ENCODE measurements around the gene GET3. TPM values are rescaled to one million over a fixed set of nuclear protein-coding genes. Genes with fewer than 3 reads are reported as not detected.
A peak's percentile ranks its signal among the peaks of the same experiment; 100 is the strongest.

The GET3 gene
- total and polyA plus RNA-seq, 2 of the 13 experiments (the other 11 are each of a cell fraction or from before 2014, with no cell fraction given): 57.7 to 59.4 TPM

DNA sequence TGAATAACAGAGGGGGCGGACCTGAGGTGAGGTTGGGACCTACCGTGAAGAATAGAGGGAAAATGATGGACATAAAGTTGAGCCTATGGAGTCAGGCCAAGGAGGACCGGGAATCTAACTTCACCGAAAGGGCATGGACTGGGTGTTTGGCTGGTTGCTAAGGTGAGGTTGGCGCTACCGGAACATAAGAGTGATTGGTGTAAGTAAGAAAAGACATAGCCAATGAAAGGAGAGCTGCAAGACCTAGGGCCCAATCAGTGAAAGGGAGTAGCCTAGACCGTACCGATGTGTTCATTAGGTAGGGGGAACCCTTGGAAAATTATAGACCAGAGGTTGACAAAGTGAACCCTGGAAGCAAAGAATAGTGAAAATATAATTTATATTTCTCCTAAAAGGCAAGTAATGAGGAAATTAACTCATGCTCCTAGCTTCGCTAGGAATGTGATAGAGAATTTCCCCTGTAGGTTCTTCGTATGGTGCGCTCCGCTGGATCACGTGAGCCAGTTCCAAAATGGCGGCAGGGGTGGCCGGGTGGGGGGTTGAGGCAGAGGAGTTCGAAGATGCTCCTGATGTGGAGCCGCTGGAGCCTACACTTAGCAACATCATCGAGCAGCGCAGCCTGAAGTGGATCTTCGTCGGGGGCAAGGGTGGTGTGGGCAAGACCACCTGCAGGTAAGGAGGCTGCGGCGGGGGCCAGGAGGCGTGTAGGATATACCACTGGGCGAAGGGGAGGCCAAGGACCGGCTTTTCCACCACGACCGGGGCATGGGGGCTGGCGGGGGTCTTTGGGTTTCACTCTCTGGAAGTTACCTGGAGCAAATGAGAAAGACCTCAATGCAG, at the start of gene GET3 (continued):
- TF ChIP-seq, protein P1, sequence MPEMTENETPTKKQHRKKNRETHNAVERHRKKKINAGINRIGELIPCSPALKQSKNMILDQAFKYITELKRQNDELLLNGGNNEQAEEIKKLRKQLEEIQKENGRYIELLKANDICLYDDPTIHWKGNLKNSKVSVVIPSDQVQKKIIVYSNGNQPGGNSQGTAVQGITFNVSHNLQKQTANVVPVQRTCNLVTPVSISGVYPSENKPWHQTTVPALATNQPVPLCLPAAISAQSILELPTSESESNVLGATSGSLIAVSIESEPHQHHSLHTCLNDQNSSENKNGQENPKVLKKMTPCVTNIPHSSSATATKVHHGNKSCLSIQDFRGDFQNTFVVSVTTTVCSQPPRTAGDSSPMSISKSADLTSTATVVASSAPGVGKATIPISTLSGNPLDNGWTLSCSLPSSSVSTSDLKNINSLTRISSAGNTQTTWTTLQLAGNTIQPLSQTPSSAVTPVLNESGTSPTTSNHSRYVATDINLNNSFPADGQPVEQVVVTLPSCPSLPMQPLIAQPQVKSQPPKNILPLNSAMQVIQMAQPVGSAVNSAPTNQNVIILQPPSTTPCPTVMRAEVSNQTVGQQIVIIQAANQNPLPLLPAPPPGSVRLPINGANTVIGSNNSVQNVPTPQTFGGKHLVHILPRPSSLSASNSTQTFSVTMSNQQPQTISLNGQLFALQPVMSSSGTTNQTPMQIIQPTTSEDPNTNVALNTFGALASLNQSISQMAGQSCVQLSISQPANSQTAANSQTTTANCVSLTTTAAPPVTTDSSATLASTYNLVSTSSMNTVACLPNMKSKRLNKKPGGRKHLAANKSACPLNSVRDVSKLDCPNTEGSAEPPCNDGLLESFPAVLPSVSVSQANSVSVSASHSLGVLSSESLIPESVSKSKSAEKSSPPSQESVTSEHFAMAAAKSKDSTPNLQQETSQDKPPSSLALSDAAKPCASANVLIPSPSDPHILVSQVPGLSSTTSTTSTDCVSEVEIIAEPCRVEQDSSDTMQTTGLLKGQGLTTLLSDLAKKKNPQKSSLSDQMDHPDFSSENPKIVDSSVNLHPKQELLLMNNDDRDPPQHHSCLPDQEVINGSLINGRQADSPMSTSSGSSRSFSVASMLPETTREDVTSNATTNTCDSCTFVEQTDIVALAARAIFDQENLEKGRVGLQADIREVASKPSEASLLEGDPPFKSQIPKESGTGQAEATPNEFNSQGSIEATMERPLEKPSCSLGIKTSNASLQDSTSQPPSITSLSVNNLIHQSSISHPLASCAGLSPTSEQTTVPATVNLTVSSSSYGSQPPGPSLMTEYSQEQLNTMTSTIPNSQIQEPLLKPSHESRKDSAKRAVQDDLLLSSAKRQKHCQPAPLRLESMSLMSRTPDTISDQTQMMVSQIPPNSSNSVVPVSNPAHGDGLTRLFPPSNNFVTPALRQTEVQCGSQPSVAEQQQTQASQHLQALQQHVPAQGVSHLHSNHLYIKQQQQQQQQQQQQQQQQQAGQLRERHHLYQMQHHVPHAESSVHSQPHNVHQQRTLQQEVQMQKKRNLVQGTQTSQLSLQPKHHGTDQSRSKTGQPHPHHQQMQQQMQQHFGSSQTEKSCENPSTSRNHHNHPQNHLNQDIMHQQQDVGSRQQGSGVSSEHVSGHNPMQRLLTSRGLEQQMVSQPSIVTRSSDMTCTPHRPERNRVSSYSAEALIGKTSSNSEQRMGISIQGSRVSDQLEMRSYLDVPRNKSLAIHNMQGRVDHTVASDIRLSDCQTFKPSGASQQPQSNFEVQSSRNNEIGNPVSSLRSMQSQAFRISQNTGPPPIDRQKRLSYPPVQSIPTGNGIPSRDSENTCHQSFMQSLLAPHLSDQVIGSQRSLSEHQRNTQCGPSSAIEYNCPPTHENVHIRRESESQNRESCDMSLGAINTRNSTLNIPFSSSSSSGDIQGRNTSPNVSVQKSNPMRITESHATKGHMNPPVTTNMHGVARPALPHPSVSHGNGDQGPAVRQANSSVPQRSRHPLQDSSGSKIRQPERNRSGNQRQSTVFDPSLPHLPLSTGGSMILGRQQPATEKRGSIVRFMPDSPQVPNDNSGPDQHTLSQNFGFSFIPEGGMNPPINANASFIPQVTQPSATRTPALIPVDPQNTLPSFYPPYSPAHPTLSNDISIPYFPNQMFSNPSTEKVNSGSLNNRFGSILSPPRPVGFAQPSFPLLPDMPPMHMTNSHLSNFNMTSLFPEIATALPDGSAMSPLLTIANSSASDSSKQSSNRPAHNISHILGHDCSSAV (CRISPR knock-in tag; IDR thresholded peaks at IDR 0.05; ENCODE audit: borderline replicate concordance): no peak
- TF ChIP-seq POLR2AphosphoS2 (IDR thresholded peaks at IDR 0.05; ENCODE audit: low read depth, low read length) (no peak), ZNF768 (CRISPR knock-in tag; IDR thresholded peaks at IDR 0.05) (0 out of 2 replicates have a peak, but pooled peaks have one; percentile 36), U2AF2 (IDR thresholded peaks at IDR 0.05; ENCODE audit: low read depth, low read length) (no peak), PHF21A (CRISPR knock-in tag; IDR thresholded peaks at IDR 0.05) (peak; percentile 49; the same call in 1 of the 2 replicates), ZNF234 (CRISPR knock-in tag; conservative IDR thresholded peaks at IDR 0.05) (no peak), ZNF772 (CRISPR knock-in tag; IDR thresholded peaks at IDR 0.05) (no peak), IKZF1 (IDR thresholded peaks at IDR 0.05) (no peak), TGIF2 (CRISPR knock-in tag; IDR thresholded peaks at IDR 0.05) (peak; percentile 78)
- TF ChIP-seq, protein P2, sequence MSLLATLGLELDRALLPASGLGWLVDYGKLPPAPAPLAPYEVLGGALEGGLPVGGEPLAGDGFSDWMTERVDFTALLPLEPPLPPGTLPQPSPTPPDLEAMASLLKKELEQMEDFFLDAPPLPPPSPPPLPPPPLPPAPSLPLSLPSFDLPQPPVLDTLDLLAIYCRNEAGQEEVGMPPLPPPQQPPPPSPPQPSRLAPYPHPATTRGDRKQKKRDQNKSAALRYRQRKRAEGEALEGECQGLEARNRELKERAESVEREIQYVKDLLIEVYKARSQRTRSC (CRISPR knock-in tag; IDR thresholded peaks at IDR 0.05; ENCODE audit: low read depth): no peak
- TF ChIP-seq, protein P3, sequence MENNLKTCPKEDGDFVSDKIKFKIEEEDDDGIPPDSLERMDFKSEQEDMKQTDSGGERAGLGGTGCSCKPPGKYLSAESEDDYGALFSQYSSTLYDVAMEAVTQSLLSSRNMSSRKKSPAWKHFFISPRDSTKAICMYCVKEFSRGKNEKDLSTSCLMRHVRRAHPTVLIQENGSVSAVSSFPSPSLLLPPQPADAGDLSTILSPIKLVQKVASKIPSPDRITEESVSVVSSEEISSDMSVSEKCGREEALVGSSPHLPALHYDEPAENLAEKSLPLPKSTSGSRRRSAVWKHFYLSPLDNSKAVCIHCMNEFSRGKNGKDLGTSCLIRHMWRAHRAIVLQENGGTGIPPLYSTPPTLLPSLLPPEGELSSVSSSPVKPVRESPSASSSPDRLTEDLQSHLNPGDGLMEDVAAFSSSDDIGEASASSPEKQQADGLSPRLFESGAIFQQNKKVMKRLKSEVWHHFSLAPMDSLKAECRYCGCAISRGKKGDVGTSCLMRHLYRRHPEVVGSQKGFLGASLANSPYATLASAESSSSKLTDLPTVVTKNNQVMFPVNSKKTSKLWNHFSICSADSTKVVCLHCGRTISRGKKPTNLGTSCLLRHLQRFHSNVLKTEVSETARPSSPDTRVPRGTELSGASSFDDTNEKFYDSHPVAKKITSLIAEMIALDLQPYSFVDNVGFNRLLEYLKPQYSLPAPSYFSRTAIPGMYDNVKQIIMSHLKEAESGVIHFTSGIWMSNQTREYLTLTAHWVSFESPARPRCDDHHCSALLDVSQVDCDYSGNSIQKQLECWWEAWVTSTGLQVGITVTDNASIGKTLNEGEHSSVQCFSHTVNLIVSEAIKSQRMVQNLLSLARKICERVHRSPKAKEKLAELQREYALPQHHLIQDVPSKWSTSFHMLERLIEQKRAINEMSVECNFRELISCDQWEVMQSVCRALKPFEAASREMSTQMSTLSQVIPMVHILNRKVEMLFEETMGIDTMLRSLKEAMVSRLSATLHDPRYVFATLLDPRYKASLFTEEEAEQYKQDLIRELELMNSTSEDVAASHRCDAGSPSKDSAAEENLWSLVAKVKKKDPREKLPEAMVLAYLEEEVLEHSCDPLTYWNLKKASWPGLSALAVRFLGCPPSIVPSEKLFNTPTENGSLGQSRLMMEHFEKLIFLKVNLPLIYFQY (CRISPR knock-in tag; IDR thresholded peaks at IDR 0.05; ENCODE audit: borderline replicate concordance): no peak
- TF ChIP-seq, protein P4, sequence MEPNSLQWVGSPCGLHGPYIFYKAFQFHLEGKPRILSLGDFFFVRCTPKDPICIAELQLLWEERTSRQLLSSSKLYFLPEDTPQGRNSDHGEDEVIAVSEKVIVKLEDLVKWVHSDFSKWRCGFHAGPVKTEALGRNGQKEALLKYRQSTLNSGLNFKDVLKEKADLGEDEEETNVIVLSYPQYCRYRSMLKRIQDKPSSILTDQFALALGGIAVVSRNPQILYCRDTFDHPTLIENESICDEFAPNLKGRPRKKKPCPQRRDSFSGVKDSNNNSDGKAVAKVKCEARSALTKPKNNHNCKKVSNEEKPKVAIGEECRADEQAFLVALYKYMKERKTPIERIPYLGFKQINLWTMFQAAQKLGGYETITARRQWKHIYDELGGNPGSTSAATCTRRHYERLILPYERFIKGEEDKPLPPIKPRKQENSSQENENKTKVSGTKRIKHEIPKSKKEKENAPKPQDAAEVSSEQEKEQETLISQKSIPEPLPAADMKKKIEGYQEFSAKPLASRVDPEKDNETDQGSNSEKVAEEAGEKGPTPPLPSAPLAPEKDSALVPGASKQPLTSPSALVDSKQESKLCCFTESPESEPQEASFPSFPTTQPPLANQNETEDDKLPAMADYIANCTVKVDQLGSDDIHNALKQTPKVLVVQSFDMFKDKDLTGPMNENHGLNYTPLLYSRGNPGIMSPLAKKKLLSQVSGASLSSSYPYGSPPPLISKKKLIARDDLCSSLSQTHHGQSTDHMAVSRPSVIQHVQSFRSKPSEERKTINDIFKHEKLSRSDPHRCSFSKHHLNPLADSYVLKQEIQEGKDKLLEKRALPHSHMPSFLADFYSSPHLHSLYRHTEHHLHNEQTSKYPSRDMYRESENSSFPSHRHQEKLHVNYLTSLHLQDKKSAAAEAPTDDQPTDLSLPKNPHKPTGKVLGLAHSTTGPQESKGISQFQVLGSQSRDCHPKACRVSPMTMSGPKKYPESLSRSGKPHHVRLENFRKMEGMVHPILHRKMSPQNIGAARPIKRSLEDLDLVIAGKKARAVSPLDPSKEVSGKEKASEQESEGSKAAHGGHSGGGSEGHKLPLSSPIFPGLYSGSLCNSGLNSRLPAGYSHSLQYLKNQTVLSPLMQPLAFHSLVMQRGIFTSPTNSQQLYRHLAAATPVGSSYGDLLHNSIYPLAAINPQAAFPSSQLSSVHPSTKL (CRISPR knock-in tag; IDR thresholded peaks at IDR 0.05): no peak

Measured in HepG2 (cell line).